ENCODE results near the gene TTLL3. TPM values are rescaled to one million over a fixed set of nuclear protein-coding genes. Genes with fewer than 3 reads are reported as not detected.

Gene TTLL3
- polyA plus RNA-seq, 1 of the 3 experiments (the other 2 are of a cell fraction) = 41.6 TPM

- Histone ChIP-seq H3K9ac (no peak overlapping the region), H3K27ac (ENCODE audit: low read depth in 2 of 2, low read length in 1 of 2) (no peak overlapping the region), H3K4me1 (ENCODE audit: control insufficient read depth in 1 of 2, insufficient read depth in 2 of 2, low read depth in 1 of 2, low read length in 1 of 2) (no peaks in the 10 kb centered on the region), H3K27me3 (ENCODE audit: insufficient read depth) (no peaks in the 10 kb centered on the region), H3K9me2 (no peaks in the 10 kb centered on the region), H3K36me3 (replicated peaks in 1 of 2; ENCODE audit: control insufficient read depth in 1 of 2, insufficient read depth in 2 of 2, low read length in 1 of 2) (peaks cover 11 to 22% of the 10 kb centered on the region in 2 experiments), H2AFZ (ENCODE audit: low read depth) (no peak overlapping the region), H3K4me2 (no peak overlapping the region), H3K4me3 (ENCODE audit: low read depth in 2 of 2, low read length in 1 of 2) (no peak overlapping the region), H3K79me2 (ENCODE audit: insufficient read depth) (no peaks in the 10 kb centered on the region), H4K20me1 (ENCODE audit: insufficient read depth) (no peaks in the 10 kb centered on the region), H3F3A (replicated peaks; ENCODE audit: insufficient read depth) (no peaks in the 10 kb centered on the region), H3K9me3 (no peaks in the 10 kb centered on the region)
- ChIA-PET POLR2A (no interaction called here), CTCF (no interaction called here)
- 100% methylated on average over 1 of the region's 9 CpGs for WGBS (ENCODE audit: low lambda C conversion rate)
- TF ChIP-seq SIN3A (IDR thresholded peaks at IDR 0.05; ENCODE audit: borderline replicate concordance, low read depth, low read length) (no peak), TEAD4 (IDR thresholded peaks at IDR 0.05; ENCODE audit: borderline replicate concordance, insufficient read depth) (no peak), RAD21 (IDR thresholded peaks at IDR 0.05; ENCODE audit: low read length) (no peak), MXI1 (IDR thresholded peaks at IDR 0.05; ENCODE audit: low read depth, low read length) (no peak), EZH2phosphoT487 (IDR thresholded peaks at IDR 0.05; ENCODE audit: borderline replicate concordance, low read depth) (no peak), ELF1 (IDR thresholded peaks at IDR 0.05) (no peak), CHD2 (IDR thresholded peaks at IDR 0.05; ENCODE audit: low read length, partially characterized antibody) (no peak), REST (IDR thresholded peaks at IDR 0.05; ENCODE audit: low read depth, low read length) (no peak), CTCF (IDR thresholded peaks at IDR 0.05) (no peak), FOSL2 (IDR thresholded peaks at IDR 0.05; ENCODE audit: borderline replicate concordance, low read depth) (no peak), POLR2AphosphoS5 (IDR thresholded peaks at IDR 0.05; ENCODE audit: low read depth, low read length) (no peak), EP300 (IDR thresholded peaks at IDR 0.05; ENCODE audit: borderline replicate concordance in 1 of 2, low read depth in 1 of 2, low read length in 1 of 2) (no peak), TAF1 (IDR thresholded peaks at IDR 0.05; ENCODE audit: borderline replicate concordance, low read depth, low read length) (no peak), FOXM1 (IDR thresholded peaks at IDR 0.05; ENCODE audit: low read depth) (no peak), NFIC (IDR thresholded peaks at IDR 0.05; ENCODE audit: borderline replicate concordance) (no peak), TCF12 (IDR thresholded peaks at IDR 0.05) (no peak)
- TF ChIP-seq, protein P1, sequence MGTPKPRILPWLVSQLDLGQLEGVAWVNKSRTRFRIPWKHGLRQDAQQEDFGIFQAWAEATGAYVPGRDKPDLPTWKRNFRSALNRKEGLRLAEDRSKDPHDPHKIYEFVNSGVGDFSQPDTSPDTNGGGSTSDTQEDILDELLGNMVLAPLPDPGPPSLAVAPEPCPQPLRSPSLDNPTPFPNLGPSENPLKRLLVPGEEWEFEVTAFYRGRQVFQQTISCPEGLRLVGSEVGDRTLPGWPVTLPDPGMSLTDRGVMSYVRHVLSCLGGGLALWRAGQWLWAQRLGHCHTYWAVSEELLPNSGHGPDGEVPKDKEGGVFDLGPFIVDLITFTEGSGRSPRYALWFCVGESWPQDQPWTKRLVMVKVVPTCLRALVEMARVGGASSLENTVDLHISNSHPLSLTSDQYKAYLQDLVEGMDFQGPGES (IDR thresholded peaks at IDR 0.05; ENCODE audit: low read depth, low read length) = no peak
- TF ChIP-seq, protein P2, sequence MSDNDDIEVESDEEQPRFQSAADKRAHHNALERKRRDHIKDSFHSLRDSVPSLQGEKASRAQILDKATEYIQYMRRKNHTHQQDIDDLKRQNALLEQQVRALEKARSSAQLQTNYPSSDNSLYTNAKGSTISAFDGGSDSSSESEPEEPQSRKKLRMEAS (IDR thresholded peaks at IDR 0.05; ENCODE audit: low read depth) = no peak
- TF ChIP-seq, protein P3, sequence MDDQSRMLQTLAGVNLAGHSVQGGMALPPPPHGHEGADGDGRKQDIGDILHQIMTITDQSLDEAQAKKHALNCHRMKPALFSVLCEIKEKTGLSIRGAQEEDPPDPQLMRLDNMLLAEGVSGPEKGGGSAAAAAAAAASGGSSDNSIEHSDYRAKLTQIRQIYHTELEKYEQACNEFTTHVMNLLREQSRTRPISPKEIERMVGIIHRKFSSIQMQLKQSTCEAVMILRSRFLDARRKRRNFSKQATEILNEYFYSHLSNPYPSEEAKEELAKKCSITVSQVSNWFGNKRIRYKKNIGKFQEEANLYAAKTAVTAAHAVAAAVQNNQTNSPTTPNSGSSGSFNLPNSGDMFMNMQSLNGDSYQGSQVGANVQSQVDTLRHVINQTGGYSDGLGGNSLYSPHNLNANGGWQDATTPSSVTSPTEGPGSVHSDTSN (IDR thresholded peaks at IDR 0.05) = no peak
- DNase-seq = no peak
These were observed 23.0 kb downstream of the TTLL3 start for GRCh38 chr3:9833078-9833477.
